HG03469 (cell line): ENCODE results near the gene SLC47A1.
"Not testable (repeated sequence)": the region's sequence is repeated elsewhere in the genome, so short reads cannot be mapped to it uniquely, and the experiment has no call there.

Experiments used
- ATAC-seq: cut with Tn5 transposase; IDR thresholded peaks from one replicate; pipeline ENCODE4 v1.9.1; 2021; ENCODE audit warnings: mild to moderate bottlenecking, moderate library complexity, moderate number of reproducible peaks; ENCODE audit not compliant: unreplicated experiment

SLC47A1 gene

DNA sequence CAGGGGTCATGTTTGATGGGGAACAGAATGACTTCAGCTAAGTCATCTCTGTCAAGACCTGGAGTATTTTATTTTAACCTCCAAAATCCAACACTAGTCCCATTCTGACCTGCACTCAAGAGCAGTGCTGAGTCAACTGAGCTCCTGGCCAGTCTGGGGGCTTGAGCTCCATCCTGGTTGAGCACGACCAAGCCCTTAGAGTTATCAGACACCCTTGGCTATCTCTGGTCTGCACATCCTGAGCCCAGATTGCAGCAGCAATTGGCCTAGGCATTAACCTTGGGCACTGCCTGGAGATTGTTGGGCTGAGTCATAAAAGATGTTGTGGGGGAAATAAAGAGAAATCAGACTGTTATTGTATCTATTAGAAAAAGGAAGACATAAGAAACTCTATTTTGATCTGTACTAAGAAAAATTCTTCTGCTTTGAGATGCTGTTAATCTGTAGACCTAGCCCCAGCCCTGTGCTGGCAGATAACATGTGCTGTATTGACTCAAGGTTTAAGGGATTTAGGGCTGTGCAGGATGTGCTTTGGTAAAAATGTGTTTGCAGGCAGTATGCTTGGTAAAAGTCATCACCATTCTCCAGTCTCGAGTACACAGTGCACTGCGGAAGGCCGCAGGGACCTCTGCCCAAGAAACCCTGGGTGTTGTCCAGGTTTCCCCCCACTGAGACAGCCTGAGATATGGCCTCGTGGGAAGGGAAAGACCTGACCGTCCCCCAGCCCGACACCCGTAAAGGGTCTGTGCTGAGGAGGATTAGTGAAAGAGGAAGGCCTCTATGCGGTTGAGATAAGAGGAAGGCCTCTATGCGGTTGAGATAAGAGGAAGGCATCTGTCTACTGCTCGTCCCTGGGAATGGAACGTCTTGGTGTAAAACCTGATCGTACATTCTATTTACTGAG lies 14.0 kb upstream of the SLC47A1 start:
- not testable (repeated sequence) for ATAC-seq

DNA sequence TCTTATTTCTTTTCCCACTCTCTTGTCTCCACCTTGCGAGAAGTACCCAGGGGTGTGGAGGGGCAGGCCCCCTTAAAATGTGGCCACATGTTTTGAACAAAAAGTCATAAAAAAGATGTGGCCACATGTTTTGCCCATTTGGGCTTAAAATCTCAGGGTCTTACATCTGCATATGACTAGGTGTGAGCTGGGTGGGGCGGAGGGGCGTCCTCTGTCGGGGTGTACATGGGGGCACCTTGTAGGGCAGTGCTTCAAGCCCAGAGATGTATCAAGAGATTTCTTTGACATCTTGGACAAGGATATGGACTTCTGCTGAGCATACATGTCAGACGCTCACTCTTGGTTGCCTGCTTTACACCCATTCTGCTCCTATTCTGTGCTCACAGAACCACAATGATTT lies 13.0 kb upstream of the SLC47A1 start:
- ATAC-seq = no peak

DNA sequence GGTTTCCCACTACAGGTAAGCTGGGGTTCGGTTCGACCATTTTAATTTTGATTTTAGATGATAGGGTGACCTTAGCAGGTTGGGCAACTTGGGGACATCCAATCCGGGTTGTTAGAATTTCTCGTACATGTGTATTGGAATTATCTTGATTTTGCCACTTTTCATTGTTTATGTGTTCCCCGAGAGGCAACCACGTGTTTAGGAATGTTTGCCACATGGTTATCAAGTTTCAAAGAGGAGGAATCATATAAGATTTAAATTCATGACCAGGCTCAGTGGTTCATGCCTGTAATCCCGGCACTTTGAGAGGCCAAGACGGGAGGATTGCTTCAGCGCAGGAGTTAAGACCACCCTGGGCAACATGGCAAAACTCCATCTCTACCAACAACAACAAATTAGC lies 10.0 kb upstream of the SLC47A1 start:
- no peak for ATAC-seq

DNA sequence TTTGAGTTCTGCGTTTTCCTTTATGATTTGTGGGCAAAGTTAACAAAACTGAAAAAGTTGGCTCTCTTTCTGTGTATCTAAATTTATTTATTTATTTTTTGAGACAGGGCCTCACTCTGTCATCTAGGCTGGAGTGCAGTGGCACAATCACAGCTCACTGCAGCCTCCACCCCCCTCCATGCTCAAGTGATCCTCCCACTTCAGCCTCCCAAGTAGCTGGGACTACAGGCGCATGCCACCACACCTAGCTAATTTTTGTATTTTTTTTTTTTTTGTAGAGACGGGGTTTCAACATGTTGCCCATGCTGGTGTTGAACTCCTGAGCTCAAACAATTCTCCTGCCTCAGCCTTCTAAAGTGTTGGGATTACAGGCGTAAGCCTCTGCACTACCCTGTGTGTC lies 6.7 kb upstream of the SLC47A1 start:
- not testable (repeated sequence) for ATAC-seq

DNA sequence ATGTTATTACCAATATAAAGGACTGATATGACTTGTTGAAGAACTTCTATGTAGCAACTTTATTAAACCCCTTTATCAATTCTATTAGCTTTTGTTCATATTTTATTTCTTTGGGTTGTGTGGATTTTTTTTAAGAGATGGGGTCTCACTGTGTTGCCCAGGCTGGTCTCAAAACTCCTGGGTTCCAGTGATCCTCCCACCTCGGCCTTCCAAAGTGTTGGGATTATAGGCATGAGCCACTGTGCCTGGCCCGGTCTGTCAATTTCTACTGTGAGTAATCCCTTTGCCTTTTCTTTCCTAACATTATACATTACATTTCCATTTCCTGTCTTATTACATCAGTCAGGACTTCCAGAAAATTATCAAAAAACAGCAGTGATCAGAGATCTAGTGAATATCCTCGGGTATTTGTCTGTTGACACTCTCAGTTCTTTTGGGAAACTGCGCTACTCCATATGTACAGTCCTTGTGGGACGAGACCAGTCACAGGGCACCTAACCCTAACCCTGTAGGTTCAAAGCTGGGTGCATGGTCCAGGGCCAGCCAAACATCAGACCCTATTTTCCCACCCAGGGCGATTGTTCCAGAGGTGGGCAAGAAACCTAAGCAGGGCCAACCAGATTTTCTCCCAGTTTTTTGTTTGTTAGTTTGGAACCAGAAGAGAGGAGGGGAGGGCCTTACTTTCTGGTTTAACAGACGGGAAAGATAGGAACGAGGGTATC lies 1.7 kb upstream of the SLC47A1 start:
- ATAC-seq = no peak

DNA sequence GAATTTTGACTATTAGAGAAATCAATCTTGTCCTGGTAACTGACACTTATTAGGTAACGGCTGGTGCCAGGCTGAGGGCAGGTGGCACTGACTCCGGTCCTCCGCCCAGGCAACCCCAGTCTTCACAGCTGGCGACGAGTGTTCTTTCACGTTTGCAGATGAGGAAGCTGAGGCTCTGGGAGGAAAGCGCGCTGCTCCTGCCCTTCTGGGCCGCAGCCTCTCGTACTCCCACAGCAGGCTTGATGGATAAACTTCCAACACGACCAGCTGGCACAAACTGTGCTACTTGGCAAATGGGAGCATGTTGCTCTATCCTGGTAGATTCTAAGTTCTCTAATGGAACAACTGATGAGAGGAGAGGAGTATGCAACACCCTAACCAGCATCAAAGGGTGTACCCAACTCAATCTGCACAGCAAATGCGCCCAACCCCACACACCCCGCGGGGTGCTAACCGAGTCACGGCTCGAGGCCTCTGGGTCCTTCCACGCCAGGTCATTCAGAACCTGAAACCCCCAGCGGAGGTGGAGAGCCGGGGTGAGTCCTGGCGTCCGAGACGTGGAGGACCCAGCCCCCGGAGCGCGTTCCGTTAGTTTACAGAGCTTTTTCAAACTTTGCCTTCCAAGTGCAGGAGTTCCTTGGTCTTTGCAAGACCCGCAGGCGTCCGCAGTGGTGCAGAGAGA lies 477 bp upstream of the SLC47A1 start:
- no peak for ATAC-seq

DNA sequence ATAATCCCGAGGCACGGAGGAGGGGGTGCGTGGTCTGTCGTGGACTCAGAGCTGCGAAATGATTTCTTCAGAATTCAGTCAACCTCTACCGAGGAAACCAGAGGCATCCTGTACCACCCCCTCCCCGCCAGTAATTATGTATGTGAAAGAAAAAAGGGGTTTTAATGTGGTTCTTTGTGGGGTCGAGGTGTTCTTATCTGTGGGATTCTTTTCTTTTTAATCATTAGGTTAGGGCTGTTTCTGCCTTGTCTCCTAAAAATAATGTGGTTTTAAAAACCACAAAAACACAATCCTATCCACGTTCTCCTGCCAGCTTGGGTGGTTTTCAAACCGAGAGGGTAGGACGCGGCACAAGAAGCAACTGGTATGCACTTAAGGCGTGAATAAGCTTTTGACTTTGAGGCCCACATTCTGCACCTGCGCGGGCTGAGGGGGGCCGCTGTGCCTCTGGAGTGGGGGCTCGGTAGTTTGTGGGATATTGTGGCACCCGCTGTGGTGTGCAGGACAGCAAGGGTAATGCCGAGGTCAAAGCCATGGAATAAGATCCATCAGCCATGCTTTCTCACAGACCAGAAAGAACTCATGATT lies 1.0 kb downstream of the SLC47A1 start:
- no peak for ATAC-seq

DNA sequence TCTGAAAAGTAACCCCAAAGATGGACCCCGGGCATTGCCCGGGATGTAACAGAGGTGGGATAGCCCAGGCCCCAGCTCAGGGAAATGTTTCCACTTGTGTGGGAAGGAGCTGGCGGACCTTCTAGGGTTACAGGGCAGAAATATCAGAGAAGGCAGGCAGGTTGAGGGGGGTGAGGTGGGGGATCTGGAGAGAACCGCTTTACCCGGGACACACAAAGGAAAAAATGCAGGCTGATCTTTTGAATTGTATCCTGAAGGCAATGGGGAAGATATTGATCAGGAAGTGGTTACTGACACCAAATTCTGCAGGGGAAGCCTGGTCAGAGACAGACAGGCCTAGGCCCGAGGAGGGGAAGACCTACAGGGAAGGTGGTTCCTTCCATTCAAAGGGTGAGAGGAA lies 3.5 kb downstream of the SLC47A1 start:
- ATAC-seq = no peak

DNA sequence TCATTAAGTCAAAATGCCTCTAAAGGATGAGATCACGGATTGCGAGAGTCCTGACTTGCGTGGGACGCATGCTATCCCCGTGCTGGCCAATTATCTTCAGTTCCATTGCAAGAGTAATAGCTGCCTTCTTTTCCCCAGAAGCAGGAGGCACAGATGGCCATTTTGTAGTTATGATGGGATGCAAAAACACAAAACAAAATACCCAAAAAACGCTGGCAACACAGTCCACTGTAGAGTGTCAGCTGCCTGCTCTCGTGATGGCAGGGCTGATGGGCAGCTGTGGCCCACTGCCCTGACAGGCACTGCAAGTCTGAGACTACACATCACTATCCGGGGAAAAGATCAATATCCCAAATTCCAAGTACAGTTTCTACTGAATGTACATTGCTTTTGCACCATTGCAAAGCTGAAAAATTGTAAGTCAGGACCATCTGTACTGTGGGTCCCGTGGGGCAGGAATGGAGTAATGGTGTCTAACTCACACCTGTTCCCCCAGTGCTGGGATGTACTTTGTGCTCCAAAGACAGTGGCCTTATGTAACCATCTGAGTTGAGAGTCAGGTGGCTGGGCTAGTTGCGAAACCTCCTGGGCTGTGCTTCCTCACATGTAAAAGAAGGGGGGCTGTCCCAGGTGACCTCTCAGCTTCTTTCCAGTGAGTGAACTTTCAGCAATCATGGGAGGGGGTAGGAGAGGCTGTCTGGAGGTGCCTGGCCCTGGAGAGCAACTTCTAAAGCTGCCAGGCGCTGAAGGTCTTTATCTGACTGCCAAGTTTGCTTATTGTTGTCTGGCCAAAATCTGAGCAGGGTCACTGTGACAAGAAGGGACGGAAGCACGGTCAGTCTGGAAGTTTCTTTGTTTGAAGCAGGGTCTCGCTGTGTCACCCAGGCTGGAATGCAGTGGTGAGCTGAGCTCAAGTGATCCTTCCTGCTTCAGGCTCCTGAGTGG lies 4.7 kb downstream of the SLC47A1 start:
- ATAC-seq = no peak

DNA sequence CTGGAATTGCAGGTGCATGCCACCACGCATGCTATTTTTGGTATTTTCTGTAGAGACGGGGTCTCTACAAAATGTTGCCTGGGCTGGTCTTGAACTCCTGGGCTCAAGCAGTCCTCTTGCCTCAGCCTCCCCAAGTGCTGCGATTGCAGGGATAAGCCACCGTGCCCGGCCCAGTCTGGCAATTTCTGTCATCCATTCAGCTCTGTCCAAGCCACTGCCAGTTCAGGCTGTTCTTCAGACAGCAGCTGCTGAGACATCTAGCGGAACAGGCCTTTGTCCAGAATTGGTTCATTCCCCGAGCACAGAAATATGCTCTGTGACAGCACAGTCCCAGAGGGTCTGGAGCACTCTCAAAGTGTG lies 5.4 kb downstream of the SLC47A1 start:
- no peak for ATAC-seq

DNA sequence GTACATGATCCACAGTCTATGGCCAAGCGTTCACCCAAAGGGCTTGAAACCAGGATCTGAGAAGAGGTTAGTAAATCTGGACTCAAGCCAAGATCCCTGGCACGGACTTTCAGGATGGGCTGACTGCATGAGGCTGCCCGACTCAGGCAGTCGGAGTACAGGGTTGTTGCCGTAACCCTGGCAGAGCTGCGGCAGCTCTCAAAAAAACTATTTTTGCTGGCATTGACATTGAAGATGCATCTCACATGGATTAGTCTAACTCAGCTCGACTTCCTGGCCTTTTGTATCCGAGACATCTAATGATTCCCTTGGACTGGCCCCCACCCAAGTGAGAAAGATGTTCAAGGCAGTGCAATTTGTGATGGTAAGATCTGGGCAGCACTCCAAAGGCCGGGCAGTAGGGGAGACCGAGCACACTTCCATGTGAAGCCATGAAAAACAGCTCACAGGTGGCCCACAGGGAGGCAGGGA lies 6.2 kb downstream of the SLC47A1 start:
- no peak for ATAC-seq

DNA sequence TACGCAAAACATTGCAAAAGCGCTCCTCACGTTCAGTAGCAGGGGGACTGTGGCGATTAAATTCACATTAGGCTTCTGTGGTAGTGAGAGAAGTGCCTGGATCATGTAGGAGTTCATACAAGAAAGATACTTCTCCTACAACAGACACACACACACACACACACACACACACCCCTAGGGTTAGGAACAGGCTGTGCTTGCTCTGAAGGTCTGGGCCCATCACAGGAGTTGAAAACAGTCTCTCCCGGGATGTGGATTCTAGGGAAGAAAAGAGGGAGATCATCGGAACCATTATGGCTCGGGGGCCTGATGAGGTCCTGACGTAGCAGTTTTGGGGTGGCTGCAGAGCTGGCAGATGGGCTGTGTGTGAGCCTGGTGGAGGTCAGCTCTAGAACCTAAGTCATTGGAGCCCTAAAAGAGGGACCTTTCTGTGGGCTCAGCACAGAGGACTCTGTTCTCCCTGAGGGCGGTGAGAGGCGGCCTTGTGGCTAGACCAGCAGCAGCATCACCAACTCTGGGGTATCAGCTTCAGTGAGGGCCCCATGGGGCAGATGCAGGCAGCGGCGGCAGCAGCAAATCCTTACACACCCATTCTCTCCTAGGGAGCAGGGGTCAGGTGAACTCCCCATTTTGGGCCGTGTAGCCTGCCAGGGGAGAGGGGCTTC lies 7.2 kb downstream of the SLC47A1 start:
- no peak for ATAC-seq

DNA sequence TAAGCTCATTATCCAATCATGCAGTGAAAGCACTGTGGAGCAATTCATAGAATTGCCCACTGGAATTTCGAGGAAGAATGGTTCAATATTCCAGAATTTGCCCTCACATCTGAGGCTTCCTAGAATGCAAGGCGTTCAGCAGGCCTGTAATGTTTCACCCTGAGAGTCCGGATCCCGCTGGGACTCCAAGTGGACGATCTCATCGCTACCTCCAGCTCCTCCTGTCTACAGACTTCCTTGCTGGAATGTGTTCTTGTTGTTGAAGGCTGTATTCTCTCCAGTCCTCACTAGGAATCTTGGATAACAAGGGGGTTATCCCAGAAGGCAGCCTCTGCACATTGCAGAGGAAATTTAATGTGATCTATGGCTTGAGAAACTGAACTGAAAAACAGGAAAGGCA lies 7.8 kb downstream of the SLC47A1 start:
- ATAC-seq = no peak

DNA sequence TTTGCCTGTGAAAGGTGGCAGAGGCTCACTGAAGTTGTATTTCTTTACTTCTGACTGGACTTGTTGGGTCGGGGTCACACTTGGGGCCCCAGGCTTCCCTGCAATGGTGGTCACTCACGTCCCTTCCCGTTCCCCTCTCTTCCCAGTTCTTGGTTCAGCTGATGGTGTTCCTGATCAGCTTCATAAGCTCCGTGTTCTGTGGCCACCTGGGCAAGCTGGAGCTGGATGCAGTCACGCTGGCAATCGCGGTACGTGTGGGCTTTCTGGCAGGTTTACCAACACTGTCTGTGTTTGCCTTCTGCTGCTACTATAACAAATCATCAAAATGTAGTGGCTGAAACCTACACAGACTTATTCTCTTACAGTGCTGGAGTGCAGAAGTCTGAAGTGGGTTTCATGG lies 8.6 kb downstream of the SLC47A1 start:
- no peak for ATAC-seq

DNA sequence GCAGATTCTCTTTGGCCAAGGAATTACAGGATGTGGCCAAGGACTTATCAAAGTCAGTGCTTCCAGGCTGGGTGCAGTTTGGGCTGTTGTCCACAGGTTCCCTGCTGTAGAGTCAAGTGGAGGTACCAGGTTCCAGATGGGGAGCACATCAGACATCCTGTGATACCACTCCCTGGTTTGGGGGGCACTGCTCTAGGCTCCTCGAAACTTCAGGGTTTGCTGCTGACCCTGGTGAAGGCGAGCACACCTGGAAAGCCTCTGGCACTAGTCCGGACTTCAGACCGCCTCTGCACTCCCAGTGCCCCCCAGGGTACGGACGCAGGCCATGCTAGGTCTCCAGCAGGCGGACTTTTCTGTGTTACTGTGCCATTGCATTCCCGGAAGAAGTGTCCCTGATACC lies 10.7 kb downstream of the SLC47A1 start:
- ATAC-seq = no peak

DNA sequence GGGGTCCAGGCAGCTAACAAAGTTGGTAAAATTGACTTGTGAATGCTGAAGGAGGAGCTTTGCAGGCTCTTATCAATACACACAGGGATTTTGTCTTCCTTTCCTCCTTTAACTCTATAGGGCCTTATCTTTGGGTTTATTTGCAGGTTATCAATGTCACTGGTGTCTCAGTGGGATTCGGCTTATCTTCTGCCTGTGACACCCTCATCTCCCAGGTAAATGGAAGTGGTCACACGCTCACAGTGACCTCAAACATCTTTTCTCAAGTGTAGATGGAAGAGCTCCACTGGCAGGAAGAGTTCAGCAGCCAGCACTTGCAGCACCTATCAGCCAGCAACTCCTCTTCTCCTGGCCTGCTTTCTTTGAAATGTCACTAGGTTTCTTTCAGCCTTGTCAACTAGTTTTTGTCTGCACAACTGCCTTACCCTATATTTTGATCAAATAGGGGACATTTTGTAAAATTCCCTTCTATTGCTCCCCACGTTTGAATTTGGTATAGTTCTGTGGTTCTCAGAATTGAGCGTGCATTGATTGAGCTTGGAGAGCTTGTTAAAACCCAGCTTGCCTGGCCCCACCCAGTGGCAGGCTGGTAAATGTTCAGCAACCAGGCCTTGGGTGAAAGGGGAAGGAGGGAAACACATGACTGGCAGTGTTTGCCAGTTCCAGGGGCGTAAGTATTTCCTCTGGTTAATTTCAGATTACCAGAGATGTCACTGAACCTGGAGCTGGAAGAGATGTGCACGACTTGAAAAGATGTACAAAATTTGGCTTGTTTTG lies 12.8 kb downstream of the SLC47A1 start:
- ATAC-seq = no peak

DNA sequence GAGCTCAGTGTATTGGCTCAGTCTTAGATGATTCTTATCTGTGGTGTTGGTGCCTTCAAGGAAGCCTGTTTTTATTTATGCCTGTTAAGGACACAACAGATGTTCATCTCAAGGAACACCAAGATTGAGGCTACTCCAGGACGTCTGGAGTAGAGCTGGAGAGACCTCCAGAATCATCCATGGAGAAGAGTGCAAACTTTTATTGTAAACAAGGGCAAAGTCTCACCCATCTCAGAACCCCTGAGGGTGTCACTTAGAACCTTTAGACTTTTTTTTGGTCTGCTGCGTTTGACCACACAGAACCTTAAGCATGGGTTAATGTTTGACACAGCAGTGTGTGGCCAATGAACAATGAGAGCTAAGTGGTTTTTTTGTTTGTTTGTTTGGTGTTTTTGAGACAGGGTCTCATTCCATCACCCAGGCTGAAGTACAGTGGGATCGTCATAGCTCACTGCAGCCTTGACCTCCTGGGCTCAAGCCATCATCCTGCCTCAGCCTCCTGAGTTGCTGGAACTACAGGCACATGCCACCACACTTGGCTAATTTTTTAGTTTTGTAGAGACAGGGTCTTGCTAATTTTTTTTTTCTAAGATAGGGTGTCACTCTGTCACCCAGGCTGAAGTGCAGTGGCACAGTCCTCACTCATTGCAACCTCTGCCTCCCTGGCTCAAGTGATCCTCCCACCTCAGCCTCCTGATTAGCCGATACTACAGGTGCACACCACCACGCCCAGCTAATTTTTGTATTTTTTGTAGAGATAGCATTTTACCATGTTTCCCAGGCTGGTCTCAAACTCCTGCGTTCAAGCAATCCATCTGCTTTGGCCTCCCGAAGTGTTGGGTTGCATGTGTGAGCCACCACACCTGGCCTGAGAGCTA lies 16.3 kb downstream of the SLC47A1 start:
- no peak for ATAC-seq

DNA sequence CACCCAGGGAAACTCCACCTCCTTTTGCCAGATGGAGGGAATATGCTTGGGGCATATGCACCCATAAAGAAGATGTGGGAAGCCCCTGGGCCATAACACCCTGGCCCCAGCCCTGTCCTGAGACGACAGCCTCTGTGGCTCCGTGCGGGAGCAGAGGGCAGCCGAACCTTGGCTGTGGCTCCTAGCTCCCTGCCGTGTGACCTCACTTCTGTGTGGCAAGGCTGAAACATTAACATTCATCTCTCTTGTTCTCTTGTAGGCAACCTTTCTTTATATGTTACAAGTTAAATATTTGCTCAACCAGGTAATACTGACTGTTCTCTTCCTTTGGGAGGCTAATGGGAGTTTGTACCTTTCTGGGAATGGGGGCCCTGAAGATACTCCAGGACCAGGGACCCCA lies 17.5 kb downstream of the SLC47A1 start:
- ATAC-seq = no peak
